ENCODE results near the gene MAML2. TPM values are rescaled to one million over a fixed set of nuclear protein-coding genes. Genes with fewer than 3 reads are reported as not detected.

Gene MAML2
- total RNA-seq, 1 experiment from 2014 or later: 14.8 TPM

GRCh38 chr11:96214777-96215109 is 128.3 kb downstream of the MAML2 start:
- DNase-seq (ENCODE audit: low read depth): no peak

- peak; percentile 93 for DNase-seq (ENCODE audit: low read depth)
Observed at GRCh38 chr11:96213500-96213899, 129.5 kb downstream of the MAML2 start.

- DNase-seq (ENCODE audit: low read depth): no peak
Observed at GRCh38 chr11:96211436-96211835, 131.6 kb downstream of the MAML2 start.

- DNase-seq (ENCODE audit: low read depth): peak; percentile 40
Observed at GRCh38 chr11:96207459-96208449, 135.2 kb downstream of the MAML2 start.

DNA sequence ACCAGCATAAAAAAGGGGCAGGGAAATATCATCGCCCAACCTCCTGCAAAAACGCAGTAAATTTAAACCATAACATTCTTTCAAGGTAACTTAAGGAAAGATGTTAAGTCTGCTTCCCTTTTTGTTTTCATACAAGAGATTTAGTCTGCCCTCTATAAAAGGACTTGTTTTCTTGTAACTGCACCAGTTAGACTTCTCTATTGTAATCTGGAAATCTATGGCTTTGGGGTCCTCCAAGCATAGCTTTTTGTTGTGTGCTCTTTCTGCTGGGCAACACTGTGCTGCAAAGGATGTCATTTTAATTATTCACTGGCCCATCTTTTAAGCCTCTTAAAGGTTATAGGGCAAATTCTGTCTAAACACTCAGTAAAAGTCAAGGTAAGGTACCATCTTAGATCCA is 136.0 kb downstream of the MAML2 start:
- DNase-seq (ENCODE audit: low read depth): no peak

- DNase-seq (ENCODE audit: low read depth): no peak
Observed at GRCh38 chr11:96205460-96205809, 137.6 kb downstream of the MAML2 start.

DNA sequence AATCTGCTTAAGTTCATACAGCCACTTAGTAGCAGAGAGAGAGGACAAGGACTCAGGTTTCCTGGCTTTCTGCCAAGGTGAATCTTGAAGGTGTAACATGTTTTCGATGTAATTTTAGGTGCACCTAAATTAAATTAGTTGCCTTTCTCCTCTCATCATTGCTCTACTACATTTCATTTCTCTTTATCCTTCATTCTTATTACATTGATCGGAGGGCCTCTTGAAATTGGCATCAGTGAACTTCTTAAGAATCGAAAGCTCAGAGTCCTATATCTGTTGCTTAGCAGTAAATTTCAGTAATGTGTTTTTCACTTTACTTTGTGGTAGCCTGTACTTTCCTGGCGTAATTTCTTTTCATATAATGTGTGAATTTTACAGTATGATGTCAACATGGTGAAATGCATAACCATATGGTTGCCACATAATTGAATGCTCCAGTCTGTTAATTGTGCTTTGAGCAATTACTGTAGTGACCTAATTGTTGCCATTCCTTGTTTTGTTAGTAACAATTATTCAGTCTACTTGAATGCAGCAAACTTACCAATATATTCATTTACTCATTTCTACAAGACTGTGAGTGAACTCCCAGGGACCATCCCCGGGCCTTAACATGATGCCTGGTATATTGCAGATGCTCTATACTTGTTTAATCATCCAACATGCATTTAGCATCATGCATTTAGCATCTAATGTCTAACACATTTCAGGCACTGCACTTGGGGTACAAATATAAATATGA is 138.1 kb downstream of the MAML2 start:
- no peak for DNase-seq (ENCODE audit: low read depth)

- DNase-seq (ENCODE audit: low read depth): no peak
Observed at GRCh38 chr11:96204366-96204659, 138.7 kb downstream of the MAML2 start.

- DNase-seq (ENCODE audit: low read depth): no peak
Observed at GRCh38 chr11:96203567-96204365, 139.2 kb downstream of the MAML2 start.

GRCh38 chr11:96200243-96200642 is 142.8 kb downstream of the MAML2 start:
- peak; percentile 59 for DNase-seq (ENCODE audit: low read depth)

DNA sequence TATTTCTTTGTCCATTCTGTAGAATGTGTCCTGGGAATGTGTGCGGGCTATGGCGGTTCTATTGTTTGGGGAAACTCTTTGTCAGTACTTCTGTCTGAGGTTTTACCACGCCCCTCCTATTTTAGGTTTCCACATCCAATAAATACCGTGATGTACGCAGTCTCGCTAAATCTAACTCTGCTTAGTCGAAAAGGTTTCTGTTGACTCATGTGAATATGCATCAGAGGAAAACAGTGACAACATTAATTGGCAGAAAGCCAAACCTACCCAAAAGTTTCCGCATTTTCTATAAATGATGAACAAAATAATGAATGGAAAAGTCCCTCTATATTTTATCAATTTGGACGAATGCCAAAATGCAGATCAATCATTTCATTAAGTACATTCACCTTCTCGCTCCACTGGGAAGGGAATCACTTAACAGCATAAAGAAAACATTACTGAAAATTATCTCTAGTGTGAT is 143.4 kb downstream of the MAML2 start:
- peak; percentile 70 for DNase-seq (ENCODE audit: low read depth)

DNA sequence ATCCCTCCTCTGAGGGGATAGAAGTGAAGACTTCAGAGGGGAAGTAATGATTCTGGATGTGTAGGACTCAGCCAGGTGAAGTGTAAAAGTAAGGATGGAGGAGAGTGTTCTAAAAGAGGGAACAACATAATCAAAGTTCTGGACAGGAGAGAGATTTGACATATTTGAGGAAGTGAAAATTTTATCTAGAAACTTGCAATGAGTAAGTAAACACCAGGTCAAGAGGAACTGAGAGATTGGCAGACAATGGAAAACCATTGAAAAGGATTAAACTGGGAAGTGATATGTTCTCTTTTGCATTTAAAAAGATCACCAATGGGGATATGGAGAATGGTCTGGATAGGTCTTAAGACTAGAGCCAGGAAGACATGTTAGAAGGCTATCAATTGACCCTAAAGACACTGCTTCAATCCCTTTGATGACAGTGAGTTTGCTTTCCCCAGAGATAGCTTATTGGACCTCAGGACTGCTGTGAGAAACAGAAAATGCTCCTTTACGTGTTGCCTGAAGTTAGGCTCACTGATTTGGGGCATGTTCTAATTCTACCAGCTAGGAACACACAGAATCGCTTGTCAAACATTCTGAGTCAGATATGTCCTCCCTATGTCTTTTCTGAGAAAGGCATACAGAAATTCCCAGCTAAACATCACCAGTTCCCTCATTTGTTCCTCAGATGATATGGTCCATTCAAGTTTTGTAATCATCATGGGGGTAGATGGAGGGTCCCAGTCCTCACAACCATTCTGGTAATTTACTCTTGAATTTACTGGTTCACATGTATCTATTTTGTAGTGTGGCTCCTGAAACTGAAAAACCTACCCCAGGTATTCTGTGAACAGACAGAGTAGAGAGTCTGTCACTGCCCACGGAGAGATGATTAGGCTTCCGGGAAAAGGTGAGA is 144.9 kb downstream of the MAML2 start:
- no peak for DNase-seq (ENCODE audit: low read depth)

DNA sequence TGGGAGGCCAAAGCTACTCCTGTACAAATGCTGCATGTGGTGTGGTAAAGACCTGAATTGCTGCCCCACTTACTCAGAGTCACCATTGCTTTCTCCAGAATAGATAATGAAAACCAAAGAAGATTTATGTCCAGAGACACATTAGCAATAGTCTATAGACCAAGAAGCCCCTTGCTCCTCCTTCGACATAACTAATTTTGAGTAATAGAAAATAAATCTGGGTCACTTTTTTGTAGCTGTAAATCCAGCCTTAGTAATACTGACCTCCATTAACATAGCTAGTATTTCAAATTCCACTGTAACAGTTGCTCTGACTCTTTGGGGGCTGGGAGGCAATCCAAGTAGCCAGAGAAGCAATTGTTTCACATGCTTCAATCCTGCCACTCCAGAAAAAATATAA is 145.9 kb downstream of the MAML2 start:
- DNase-seq (ENCODE audit: low read depth): no peak

DNA sequence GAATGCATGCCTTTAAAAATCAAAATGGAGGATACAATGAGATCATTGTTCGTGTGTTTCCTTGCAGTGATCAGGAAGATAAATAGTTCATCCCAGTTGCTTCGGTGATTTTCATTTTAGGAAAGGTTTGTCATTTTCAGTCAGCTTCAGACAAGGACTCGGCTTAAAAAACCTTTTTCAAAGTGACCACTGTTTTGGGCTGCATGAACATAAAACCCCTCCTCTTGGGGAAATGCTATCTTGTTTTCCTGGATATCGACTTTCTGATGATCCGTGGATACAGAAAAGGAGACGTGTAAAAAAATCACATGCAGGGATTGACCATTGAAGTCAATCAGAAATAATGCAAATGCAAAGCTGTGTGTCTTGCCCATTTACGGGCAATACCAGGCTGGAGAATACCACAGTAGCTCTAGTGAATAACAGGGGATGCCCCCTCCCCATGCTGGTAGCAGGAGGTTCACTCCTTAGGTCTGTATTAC is 146.8 kb downstream of the MAML2 start:
- no peak for DNase-seq (ENCODE audit: low read depth)

DNA sequence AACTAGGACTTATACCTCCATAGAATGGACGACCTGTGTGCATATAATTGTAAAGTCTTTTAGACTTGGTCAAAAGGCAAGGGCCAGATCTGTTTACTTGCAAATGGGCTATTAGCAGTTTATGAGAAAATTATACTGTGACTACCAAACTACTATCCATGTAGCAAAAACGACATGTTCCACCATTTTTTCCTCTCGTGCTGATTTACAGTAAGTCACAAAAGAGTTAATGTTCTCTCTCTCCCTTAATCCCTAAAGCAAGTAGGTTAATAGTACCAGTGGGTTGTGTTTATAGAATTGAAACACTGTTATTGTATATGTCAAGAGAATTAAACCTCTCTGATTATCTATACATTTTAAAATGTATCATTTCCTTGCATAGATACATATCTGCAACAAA is 147.3 kb downstream of the MAML2 start:
- no peak for DNase-seq (ENCODE audit: low read depth)

- no peak for DNase-seq (ENCODE audit: low read depth)
Observed at GRCh38 chr11:96194581-96195374, 148.2 kb downstream of the MAML2 start.

- DNase-seq (ENCODE audit: low read depth): no peak
Observed at GRCh38 chr11:96193745-96194443, 149.1 kb downstream of the MAML2 start.

DNA sequence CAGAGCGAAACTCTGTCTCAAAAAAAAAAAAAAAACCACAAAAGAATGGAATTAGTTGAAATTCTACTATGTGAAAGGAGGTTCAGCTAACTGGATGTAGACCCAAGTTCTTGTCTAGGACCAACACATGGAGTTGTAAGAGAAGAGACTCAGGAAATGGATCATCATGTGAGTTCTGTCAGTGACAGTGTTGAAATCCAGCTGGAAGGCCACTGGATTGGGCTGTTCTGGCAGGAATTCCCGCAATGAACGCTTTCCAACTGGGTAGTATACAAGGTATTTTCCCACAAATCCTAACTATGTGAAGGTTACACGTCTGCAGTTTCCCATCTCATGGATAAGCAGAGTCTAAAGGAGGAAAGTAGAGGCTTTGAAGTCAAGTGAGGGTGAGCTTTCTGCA is 151.2 kb downstream of the MAML2 start:
- no peak for DNase-seq (ENCODE audit: low read depth)

DNA sequence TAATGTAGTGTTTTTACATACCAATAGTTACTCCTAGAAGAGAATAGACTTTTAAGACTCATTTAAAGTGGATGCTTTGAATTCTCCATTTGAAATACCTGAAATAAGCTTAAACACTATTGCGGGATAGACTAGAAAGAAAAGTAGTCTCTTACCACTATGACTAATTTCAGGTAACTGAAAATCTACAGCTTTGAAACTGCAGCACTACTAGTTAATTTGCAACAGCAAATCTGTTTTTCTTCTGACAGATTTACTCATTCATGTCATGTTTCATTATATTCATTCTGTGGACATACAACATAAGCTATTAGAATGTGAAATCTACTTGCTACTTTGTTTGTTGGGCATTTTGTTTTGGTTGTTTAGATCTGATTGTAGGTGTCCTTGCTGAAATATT is 153.6 kb downstream of the MAML2 start:
- DNase-seq (ENCODE audit: low read depth): no peak
